Lower leg skin (tissue), 3 donors: ENCODE data around the gene ARHGAP45.

Experiments used
- POLR2A ChIP-seq, 2 donors: fragments of 450-650 bp; IDR thresholded peaks; one replicate each; pipeline ENCODE4 v1.6.1; 2016 to 2017; ENCODE audit warnings: antibody characterized with exemption in 2 of 2, mild to moderate bottlenecking in 1 of 2, moderate library complexity in 1 of 2
- TF ChIP-seq, protein P1 (sequence below), 3 donors: fragments of 450-650 bp; IDR thresholded peaks; one replicate each; pipeline ENCODE4 v1.5.1; 2016; ENCODE audit warnings: antibody characterized with exemption in 3 of 3, mild to moderate bottlenecking in 3 of 3, moderate library complexity in 2 of 3

DNA sequence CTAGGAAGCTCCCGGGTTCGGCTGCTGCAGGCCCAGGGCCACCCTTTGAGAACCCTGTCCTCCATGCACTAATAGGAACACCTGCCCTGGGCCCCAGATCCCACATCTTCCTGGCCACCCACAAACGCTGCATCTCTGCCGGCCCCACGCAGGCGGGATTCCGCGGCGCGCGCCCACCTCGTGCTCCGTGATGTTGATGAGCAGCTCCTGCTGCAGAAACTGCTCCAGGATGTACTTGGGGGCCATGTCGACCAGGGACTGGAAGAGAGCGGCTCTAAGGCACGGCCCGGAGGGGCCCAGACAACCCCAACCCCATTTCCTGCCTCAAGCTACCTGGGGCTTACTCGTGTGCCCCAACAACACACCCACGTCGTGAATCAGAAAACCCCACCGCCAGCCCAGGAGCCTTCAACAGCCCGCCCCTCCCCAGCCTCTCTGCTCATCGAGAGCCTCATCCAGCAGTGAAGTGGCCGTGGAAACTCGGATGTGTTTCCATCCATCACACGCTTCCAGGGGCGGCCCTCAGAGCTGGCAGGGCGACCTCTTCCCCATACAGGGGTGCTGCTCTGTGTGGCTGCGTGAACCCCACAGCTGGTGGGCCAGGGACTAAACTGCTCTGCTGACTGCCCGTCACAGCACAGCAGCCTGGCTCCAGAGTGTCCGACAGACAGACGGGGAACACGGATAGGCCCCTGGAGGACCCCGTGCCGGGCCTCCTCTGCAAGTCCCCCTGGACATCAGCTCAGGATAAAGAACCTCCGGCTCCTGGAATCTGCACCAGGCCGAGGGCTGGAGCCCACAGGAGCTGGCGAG lies 24.0 kb downstream of the ARHGAP45 start:
- TF ChIP-seq, protein P1, sequence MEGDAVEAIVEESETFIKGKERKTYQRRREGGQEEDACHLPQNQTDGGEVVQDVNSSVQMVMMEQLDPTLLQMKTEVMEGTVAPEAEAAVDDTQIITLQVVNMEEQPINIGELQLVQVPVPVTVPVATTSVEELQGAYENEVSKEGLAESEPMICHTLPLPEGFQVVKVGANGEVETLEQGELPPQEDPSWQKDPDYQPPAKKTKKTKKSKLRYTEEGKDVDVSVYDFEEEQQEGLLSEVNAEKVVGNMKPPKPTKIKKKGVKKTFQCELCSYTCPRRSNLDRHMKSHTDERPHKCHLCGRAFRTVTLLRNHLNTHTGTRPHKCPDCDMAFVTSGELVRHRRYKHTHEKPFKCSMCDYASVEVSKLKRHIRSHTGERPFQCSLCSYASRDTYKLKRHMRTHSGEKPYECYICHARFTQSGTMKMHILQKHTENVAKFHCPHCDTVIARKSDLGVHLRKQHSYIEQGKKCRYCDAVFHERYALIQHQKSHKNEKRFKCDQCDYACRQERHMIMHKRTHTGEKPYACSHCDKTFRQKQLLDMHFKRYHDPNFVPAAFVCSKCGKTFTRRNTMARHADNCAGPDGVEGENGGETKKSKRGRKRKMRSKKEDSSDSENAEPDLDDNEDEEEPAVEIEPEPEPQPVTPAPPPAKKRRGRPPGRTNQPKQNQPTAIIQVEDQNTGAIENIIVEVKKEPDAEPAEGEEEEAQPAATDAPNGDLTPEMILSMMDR (IDR thresholded peaks at IDR 0.05) = no peak
- TF ChIP-seq POLR2A (IDR thresholded peaks at IDR 0.05) = no peak
